H9 (cell line): Measurements from ENCODE around the gene BPIFB3. TPM values are rescaled to one million over a fixed set of nuclear protein-coding genes. Genes with fewer than 3 reads are reported as not detected.

Experiments used
- DNase-seq: peaks from one replicate; pipeline ENCODE4 v3.0.0-alpha.2; 2017
- H2AFZ ChIP-seq: one replicate; pipeline ENCODE4 v1.6.1; 2013; ENCODE audit warnings: mild to moderate bottlenecking, low read length, control low read depth, moderate library complexity
- H2AK5ac ChIP-seq: 2 replicates; pipeline ENCODE4 v1.6.1; 2013; ENCODE audit warnings: low read length, control low read depth, mixed read lengths; ENCODE audit not compliant: insufficient read length
- H2BK120ac ChIP-seq: one replicate; pipeline ENCODE4 v1.6.1; 2013; ENCODE audit warnings: low read depth, mild to moderate bottlenecking, low read length, control low read depth, inconsistent platforms; ENCODE audit not compliant: poor library complexity, severe bottlenecking
- H2BK12ac ChIP-seq: 2 replicates; pipeline ENCODE4 v1.6.1; 2013; ENCODE audit warnings: low read length, control low read depth, mixed read lengths, low read depth; ENCODE audit not compliant: insufficient read length
- H2BK15ac ChIP-seq: 2 replicates; pipeline ENCODE4 v1.6.1; 2013; ENCODE audit warnings: low read depth, low read length, control low read depth
- H2BK20ac ChIP-seq: one replicate; pipeline ENCODE4 v1.6.1; 2013; ENCODE audit warnings: low read depth, mild to moderate bottlenecking, low read length, control low read depth, inconsistent platforms; ENCODE audit not compliant: poor library complexity, severe bottlenecking
- H2BK5ac ChIP-seq: 2 replicates; pipeline ENCODE4 v1.6.1; 2013; ENCODE audit warnings: low read length, control low read depth, mixed read lengths; ENCODE audit not compliant: insufficient read length
- H3K14ac ChIP-seq: 2 replicates; pipeline ENCODE4 v1.6.1; 2013; ENCODE audit warnings: low read length, control low read depth; ENCODE audit not compliant: insufficient read depth
- H3K18ac ChIP-seq: 2 replicates; pipeline ENCODE4 v1.6.1; 2013; ENCODE audit warnings: low read depth, mild to moderate bottlenecking, mixed read lengths, low read length, control low read depth; ENCODE audit not compliant: insufficient read length
- H3K23ac ChIP-seq: 2 replicates; pipeline ENCODE4 v1.6.1; 2013; ENCODE audit warnings: low read length, control low read depth, mixed read lengths, low read depth; ENCODE audit not compliant: insufficient read length
- H3K23me2 ChIP-seq: 2 replicates; pipeline ENCODE4 v1.6.1; 2013; ENCODE audit warnings: low read depth, mild to moderate bottlenecking, mixed read lengths, low read length, control low read depth; ENCODE audit not compliant: insufficient read length, poor library complexity, severe bottlenecking
- H3K27ac ChIP-seq: 2 replicates; pipeline ENCODE4 v1.5.1; 2013; ENCODE audit warnings: low read length, control low read depth, mixed read lengths, low read depth; ENCODE audit not compliant: insufficient read length
- H3K27me3 ChIP-seq: 2 replicates; pipeline ENCODE4 v1.6.1; 2013; ENCODE audit warnings: low read length, control low read depth, inconsistent platforms; ENCODE audit not compliant: insufficient read depth
- H3K4ac ChIP-seq: 2 replicates; pipeline ENCODE4 v1.6.1; 2013; ENCODE audit warnings: low read depth, mild to moderate bottlenecking, control low read depth, inconsistent platforms, low read length, moderate library complexity
- H3K4me1 ChIP-seq: 2 replicates; pipeline ENCODE4 v1.6.1; 2013; ENCODE audit warnings: low read length, control low read depth, inconsistent platforms; ENCODE audit not compliant: insufficient read depth
- H3K4me2 ChIP-seq: 2 replicates; pipeline ENCODE4 v1.6.1; 2013; ENCODE audit warnings: low read length, control low read depth, mixed read lengths; ENCODE audit not compliant: insufficient read length, insufficient read depth
- H3K56ac ChIP-seq: 2 replicates; pipeline ENCODE4 v1.6.1; 2013; ENCODE audit warnings: low read depth, mild to moderate bottlenecking, mixed read lengths, low read length, control low read depth; ENCODE audit not compliant: insufficient read length
- H3K79me1 ChIP-seq: 2 replicates; pipeline ENCODE4 v1.6.1; 2013; ENCODE audit warnings: low read depth, mild to moderate bottlenecking, moderate library complexity, low read length, control low read depth, inconsistent platforms; ENCODE audit not compliant: insufficient read depth, poor library complexity, severe bottlenecking
- H3K79me2 ChIP-seq: 2 replicates; pipeline ENCODE4 v1.6.1; 2013; ENCODE audit warnings: low read length, control low read depth, inconsistent platforms; ENCODE audit not compliant: insufficient read depth
- H3K9ac ChIP-seq: 2 replicates; pipeline ENCODE4 v1.6.1; 2013; ENCODE audit warnings: low read length, control low read depth, mixed read lengths; ENCODE audit not compliant: insufficient read length; ENCODE audit errors: extremely low read depth
- H3K9me3 ChIP-seq: one replicate; pipeline ENCODE4 v1.6.1; 2013; ENCODE audit warnings: low read depth, low read length, inconsistent platforms; ENCODE audit not compliant: control insufficient read depth
- H3T11ph ChIP-seq: one replicate; pipeline ENCODE4 v1.6.1; 2013; ENCODE audit warnings: mild to moderate bottlenecking, low read length, control low read depth, inconsistent platforms
- H4K20me1 ChIP-seq: one replicate; pipeline ENCODE4 v1.6.1; 2013; ENCODE audit not compliant: control insufficient read depth, insufficient read length, insufficient read depth
- H4K5ac ChIP-seq: 2 replicates; pipeline ENCODE4 v1.6.1; 2013; ENCODE audit warnings: low read depth, mild to moderate bottlenecking, mixed read lengths, low read length, control low read depth; ENCODE audit not compliant: insufficient read length
- H4K8ac ChIP-seq: replicated peaks from 2 replicates; pipeline ENCODE4 v1.6.1; 2013; ENCODE audit warnings: low read length, control low read depth, mixed read lengths, low read depth; ENCODE audit not compliant: insufficient read length
- H4K91ac ChIP-seq: 2 replicates; pipeline ENCODE4 v1.6.1; 2013; ENCODE audit warnings: low read depth, mild to moderate bottlenecking, moderate library complexity, mixed read lengths, low read length, control low read depth; ENCODE audit not compliant: insufficient read length
- H3K27ac Mint-ChIP-seq, 3 experiments: 2 replicates in 2 of 3; 3 replicates in 1 of 3; pipeline ENCODE4 v1.8.0; 2020 to 2021; ENCODE audit warnings: mixed read lengths in 3 of 3, mild to moderate bottlenecking in 1 of 3, moderate library complexity in 1 of 3
- H3K27me3 Mint-ChIP-seq: 2 replicates; pipeline ENCODE4 v1.8.0; 2021; ENCODE audit warnings: low read depth, mild to moderate bottlenecking, moderate library complexity, mixed read lengths
- H3K36me3 Mint-ChIP-seq, 3 experiments: 2 replicates in 2 of 3; 3 replicates in 1 of 3; pipeline ENCODE4 v1.8.0; 2020 to 2021; ENCODE audit warnings: low read depth in 3 of 3, mixed read lengths in 3 of 3; ENCODE audit not compliant: insufficient read depth in 1 of 3
- H3K4me1 Mint-ChIP-seq, 2 experiments: 2 replicates each; pipeline ENCODE4 v1.8.0; 2020; ENCODE audit warnings: mixed read lengths in 2 of 2
- H3K4me3 Mint-ChIP-seq, 2 experiments: 2 replicates in 1 of 2; 3 replicates in 1 of 2; pipeline ENCODE4 v1.8.0; 2020 to 2021; ENCODE audit warnings: mild to moderate bottlenecking in 2 of 2, mixed read lengths in 2 of 2, moderate library complexity in 1 of 2
- H3K9me3 Mint-ChIP-seq, 2 experiments: 2 replicates in 1 of 2; 3 replicates in 1 of 2; pipeline ENCODE4 v1.8.0; 2020; ENCODE audit warnings: mild to moderate bottlenecking in 2 of 2, mixed read lengths in 2 of 2, moderate library complexity in 1 of 2
- WGBS: extraction: QIAGEN DNeasy Blood & Tissue Kit; methylation state at CpG from one replicate; pipeline ENCODE4 v1.1.7; 2013; ENCODE audit warnings: missing lambda C conversion rate, low lambda C conversion rate, mixed read lengths; ENCODE audit not compliant: insufficient read length; ENCODE audit errors: extremely low coverage; 5-methylcytosine and 5-hydroxymethylcytosine counted together
- total RNA-seq: library from RNA; stranded (reverse); gene quantifications from 2 replicates; pipeline ENCODE4 v1.2.1, GENCODE V29; 2021
- TF ChIP-seq, protein P1 (sequence below): fragments of 200-600 bp; sonication (generic); conservative IDR thresholded peaks from 3 replicates; pipeline ENCODE4 v1.8.0; 2021; ENCODE audit warnings: antibody characterized with exemption, mild to moderate bottlenecking

BPIFB3 gene
- total RNA-seq, 1 experiment from 2014 or later, result not detected

DNA sequence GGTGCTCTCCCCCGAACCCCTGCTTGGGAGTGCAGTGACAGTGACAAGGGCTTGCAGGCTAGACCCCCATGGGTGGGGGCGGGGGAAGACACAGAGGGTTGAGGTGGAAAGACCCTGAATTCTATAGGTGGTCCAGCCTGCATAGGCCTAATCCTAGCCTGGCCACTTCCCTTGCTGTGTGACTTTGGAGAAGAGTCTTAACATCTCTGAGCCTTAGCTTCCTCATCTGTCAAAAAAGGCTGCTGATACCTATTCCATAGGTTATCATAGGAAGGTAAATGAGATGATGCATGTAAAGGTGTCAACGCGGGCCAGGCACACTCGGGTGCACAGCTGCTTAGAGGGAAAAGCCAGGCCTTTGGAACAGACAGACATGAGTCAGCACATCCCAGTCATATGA, 41.5 kb downstream of the BPIFB3 start:
- H2BK120ac ChIP-seq, result no peak overlapping the region
- H4K5ac ChIP-seq, result no peak overlapping the region
- H4K91ac ChIP-seq, result no peak overlapping the region
- no peak overlapping the region for H3K4ac ChIP-seq
- no peak overlapping the region for H3T11ph ChIP-seq
- TF ChIP-seq, protein P1, sequence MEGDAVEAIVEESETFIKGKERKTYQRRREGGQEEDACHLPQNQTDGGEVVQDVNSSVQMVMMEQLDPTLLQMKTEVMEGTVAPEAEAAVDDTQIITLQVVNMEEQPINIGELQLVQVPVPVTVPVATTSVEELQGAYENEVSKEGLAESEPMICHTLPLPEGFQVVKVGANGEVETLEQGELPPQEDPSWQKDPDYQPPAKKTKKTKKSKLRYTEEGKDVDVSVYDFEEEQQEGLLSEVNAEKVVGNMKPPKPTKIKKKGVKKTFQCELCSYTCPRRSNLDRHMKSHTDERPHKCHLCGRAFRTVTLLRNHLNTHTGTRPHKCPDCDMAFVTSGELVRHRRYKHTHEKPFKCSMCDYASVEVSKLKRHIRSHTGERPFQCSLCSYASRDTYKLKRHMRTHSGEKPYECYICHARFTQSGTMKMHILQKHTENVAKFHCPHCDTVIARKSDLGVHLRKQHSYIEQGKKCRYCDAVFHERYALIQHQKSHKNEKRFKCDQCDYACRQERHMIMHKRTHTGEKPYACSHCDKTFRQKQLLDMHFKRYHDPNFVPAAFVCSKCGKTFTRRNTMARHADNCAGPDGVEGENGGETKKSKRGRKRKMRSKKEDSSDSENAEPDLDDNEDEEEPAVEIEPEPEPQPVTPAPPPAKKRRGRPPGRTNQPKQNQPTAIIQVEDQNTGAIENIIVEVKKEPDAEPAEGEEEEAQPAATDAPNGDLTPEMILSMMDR, result no peak
- no peaks in the 10 kb centered on the region for H4K20me1 ChIP-seq
- H3K4me1 Mint-ChIP-seq, result peaks cover 2 to 3% of the 10 kb centered on the region in 2 experiments; a peak in 2 of 4 replicates
- no peaks in the 10 kb centered on the region for H3K9me3 ChIP-seq
- H2AK5ac ChIP-seq, result no peak overlapping the region
- H3K27me3 ChIP-seq, result no peaks in the 10 kb centered on the region
- H3K56ac ChIP-seq, result no peak overlapping the region
- no peak overlapping the region for H3K4me2 ChIP-seq
- no peak for DNase-seq
- H2BK15ac ChIP-seq, result no peak overlapping the region
- no peak overlapping the region for H4K8ac ChIP-seq
- no peaks in the 10 kb centered on the region for H3K23me2 ChIP-seq
- H3K9ac ChIP-seq, result no peak overlapping the region
- H2BK12ac ChIP-seq, result no peak overlapping the region
- no peaks in the 10 kb centered on the region for H3K79me2 ChIP-seq
- no peak overlapping the region for H3K27ac ChIP-seq
- no peak overlapping the region for H3K18ac ChIP-seq
- peaks cover 8% of the 10 kb centered on the region for H3K27me3 Mint-ChIP-seq
- whole genome bisulfite sequencing, result no CpG with 5 or more reads among the region's 5 CpGs
- H2BK20ac ChIP-seq, result no peak overlapping the region
- H2BK5ac ChIP-seq, result no peak overlapping the region
- H3K9me3 Mint-ChIP-seq, result no peaks in the 10 kb centered on the region
- no peaks in the 10 kb centered on the region for H3K79me1 ChIP-seq
- H3K23ac ChIP-seq, result no peak overlapping the region
- no peaks in the 10 kb centered on the region for H3K36me3 Mint-ChIP-seq
- H3K14ac ChIP-seq, result no peak overlapping the region
- no peak overlapping the region for H2AFZ ChIP-seq
- no peaks in the 10 kb centered on the region for H3K4me1 ChIP-seq
- H3K27ac Mint-ChIP-seq, result no peak overlapping the region
- H3K4me3 Mint-ChIP-seq, result no peak overlapping the region
